Liver (tissue), 3 donors: ENCODE data around the gene TPM4.

Experiments
- GABPA ChIP-seq, 2 donors: IDR thresholded peaks in 1 of 2; conservative IDR thresholded peaks in 1 of 2; 2 replicates each; pipeline ENCODE4 v1.6.1; 2016; ENCODE audit warnings: antibody characterized with exemption in 2 of 2, mild to moderate bottlenecking in 1 of 2, moderate library complexity in 1 of 2
- RAD21 ChIP-seq, 2 donors: IDR thresholded peaks; 2 replicates each; pipeline ENCODE4 v1.6.1; 2016; ENCODE audit warnings: antibody characterized with exemption in 2 of 2, mild to moderate bottlenecking in 2 of 2
- SP1 ChIP-seq: IDR thresholded peaks from 2 replicates; pipeline ENCODE4 v1.6.1; 2018; ENCODE audit warnings: antibody characterized with exemption, mild to moderate bottlenecking
- TAF1 ChIP-seq: conservative IDR thresholded peaks from 2 replicates; pipeline ENCODE4 v1.6.1; 2016; ENCODE audit warnings: antibody characterized with exemption, mild to moderate bottlenecking
- YY1 ChIP-seq: IDR thresholded peaks from 2 replicates; pipeline ENCODE4 v1.6.1; 2016; ENCODE audit warnings: antibody characterized with exemption, mild to moderate bottlenecking
- TF ChIP-seq, protein P1 (sequence below): fragments of 150-350 bp; IDR thresholded peaks from 2 replicates; pipeline ENCODE4 v1.5.1; 2017; ENCODE audit warnings: improper control_type of control experiment, low read depth, low read length; ENCODE audit not compliant: missing input control
- TF ChIP-seq, protein P2 (sequence below): IDR thresholded peaks from 2 replicates; pipeline ENCODE4 v1.6.1; 2016; ENCODE audit warnings: antibody characterized with exemption
- TF ChIP-seq, protein P3 (sequence below): IDR thresholded peaks from 2 replicates; pipeline ENCODE4 v1.6.1; 2016; ENCODE audit warnings: antibody characterized with exemption, mild to moderate bottlenecking
- TF ChIP-seq, protein P4 (sequence below): IDR thresholded peaks from 2 replicates; pipeline ENCODE4 v1.6.1; 2016; ENCODE audit warnings: antibody characterized with exemption
- TF ChIP-seq, protein P5 (sequence below): IDR thresholded peaks from 2 replicates; pipeline ENCODE4 v1.6.1; 2016; ENCODE audit warnings: antibody characterized with exemption
- donor health status: healthy.
- donor health status: healthy.

DNA sequence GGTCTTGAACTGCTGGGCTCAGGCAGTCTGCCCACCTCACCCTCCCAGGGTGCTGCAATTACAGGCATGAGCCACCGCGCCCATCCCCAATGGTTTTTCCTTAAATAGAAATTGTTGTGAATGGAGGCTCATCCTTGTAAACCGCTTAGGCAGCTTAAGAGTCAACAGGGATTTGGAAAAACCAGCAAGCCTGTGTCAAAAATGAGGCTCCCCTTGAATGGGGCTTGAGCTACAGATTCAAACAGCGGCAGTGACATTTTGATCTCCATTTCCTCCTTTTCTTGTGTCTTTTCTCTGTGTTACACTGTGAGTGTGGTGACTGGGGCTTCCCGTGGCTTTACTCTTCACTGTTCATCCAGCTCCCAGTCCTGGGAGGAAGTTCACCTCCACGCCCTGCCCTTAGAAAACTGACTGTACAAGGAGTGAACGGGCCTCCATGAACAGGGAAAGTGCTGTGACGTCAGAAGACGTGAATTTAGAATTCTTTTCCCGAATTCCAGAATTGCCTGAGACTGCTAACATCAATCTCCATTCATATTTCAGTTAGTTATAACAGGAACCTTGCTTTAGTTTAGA is 20.1 kb downstream of the TPM4 start:
- TF ChIP-seq, protein P1, sequence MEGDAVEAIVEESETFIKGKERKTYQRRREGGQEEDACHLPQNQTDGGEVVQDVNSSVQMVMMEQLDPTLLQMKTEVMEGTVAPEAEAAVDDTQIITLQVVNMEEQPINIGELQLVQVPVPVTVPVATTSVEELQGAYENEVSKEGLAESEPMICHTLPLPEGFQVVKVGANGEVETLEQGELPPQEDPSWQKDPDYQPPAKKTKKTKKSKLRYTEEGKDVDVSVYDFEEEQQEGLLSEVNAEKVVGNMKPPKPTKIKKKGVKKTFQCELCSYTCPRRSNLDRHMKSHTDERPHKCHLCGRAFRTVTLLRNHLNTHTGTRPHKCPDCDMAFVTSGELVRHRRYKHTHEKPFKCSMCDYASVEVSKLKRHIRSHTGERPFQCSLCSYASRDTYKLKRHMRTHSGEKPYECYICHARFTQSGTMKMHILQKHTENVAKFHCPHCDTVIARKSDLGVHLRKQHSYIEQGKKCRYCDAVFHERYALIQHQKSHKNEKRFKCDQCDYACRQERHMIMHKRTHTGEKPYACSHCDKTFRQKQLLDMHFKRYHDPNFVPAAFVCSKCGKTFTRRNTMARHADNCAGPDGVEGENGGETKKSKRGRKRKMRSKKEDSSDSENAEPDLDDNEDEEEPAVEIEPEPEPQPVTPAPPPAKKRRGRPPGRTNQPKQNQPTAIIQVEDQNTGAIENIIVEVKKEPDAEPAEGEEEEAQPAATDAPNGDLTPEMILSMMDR = peak; percentile 0
- TF ChIP-seq, protein P2, sequence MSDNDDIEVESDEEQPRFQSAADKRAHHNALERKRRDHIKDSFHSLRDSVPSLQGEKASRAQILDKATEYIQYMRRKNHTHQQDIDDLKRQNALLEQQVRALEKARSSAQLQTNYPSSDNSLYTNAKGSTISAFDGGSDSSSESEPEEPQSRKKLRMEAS = no peak
- TF ChIP-seq SP1 = no peak
- no peak for TF ChIP-seq YY1
- TF ChIP-seq TAF1 = no peak
- TF ChIP-seq, protein P3, sequence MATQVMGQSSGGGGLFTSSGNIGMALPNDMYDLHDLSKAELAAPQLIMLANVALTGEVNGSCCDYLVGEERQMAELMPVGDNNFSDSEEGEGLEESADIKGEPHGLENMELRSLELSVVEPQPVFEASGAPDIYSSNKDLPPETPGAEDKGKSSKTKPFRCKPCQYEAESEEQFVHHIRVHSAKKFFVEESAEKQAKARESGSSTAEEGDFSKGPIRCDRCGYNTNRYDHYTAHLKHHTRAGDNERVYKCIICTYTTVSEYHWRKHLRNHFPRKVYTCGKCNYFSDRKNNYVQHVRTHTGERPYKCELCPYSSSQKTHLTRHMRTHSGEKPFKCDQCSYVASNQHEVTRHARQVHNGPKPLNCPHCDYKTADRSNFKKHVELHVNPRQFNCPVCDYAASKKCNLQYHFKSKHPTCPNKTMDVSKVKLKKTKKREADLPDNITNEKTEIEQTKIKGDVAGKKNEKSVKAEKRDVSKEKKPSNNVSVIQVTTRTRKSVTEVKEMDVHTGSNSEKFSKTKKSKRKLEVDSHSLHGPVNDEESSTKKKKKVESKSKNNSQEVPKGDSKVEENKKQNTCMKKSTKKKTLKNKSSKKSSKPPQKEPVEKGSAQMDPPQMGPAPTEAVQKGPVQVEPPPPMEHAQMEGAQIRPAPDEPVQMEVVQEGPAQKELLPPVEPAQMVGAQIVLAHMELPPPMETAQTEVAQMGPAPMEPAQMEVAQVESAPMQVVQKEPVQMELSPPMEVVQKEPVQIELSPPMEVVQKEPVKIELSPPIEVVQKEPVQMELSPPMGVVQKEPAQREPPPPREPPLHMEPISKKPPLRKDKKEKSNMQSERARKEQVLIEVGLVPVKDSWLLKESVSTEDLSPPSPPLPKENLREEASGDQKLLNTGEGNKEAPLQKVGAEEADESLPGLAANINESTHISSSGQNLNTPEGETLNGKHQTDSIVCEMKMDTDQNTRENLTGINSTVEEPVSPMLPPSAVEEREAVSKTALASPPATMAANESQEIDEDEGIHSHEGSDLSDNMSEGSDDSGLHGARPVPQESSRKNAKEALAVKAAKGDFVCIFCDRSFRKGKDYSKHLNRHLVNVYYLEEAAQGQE = no peak
- TF ChIP-seq, protein P4, sequence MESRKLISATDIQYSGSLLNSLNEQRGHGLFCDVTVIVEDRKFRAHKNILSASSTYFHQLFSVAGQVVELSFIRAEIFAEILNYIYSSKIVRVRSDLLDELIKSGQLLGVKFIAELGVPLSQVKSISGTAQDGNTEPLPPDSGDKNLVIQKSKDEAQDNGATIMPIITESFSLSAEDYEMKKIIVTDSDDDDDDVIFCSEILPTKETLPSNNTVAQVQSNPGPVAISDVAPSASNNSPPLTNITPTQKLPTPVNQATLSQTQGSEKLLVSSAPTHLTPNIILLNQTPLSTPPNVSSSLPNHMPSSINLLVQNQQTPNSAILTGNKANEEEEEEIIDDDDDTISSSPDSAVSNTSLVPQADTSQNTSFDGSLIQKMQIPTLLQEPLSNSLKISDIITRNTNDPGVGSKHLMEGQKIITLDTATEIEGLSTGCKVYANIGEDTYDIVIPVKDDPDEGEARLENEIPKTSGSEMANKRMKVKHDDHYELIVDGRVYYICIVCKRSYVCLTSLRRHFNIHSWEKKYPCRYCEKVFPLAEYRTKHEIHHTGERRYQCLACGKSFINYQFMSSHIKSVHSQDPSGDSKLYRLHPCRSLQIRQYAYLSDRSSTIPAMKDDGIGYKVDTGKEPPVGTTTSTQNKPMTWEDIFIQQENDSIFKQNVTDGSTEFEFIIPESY = no peak
- TF ChIP-seq, protein P5, sequence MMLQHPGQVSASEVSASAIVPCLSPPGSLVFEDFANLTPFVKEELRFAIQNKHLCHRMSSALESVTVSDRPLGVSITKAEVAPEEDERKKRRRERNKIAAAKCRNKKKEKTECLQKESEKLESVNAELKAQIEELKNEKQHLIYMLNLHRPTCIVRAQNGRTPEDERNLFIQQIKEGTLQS = no peak
- no peak for TF ChIP-seq RAD21 (IDR thresholded peaks at IDR 0.05)
- TF ChIP-seq GABPA (IDR thresholded peaks at IDR 0.05 in 1 of 2, conservative IDR thresholded peaks at IDR 0.05 in 1 of 2) = no peak
